CD4-positive, alpha-beta T cell treated with Interleukin-10 for 1 hour (primary cell): ENCODE data around the gene TCAP.
"Not testable (repeated sequence)": the region's sequence is repeated elsewhere in the genome, so short reads cannot be mapped to it uniquely, and the experiment has no call there.

Experiments
- DNase-seq: peaks from one replicate; pipeline ENCODE4 v3.0.0-alpha.2; 2020

Gene TCAP

GRCh38 chr17:39684369-39685192 is 19.4 kb downstream of the TCAP start:
- no peak for DNase-seq

DNA sequence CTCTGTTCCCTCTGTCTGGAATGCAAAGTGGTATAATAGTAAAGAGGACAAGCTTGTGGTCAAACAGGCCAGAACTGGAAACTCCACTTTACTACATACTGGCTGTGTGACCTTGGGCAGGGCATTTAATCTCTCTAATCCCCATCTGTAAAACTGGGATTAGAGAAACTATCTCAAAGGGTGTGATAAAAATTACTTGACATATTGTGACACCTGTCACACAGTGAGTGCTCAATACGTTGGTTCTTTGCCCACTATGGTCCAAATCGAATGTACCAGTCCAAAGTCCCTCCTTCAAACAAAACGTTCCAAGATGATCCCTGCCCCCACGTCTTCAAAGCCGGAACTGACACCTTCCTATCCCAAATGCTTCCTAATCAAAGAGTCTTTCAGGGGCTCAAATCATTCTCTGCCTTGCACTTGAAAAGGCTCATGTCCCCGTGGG is 22.0 kb downstream of the TCAP start:
- no peak for DNase-seq

GRCh38 chr17:39687546-39688474 is 22.7 kb downstream of the TCAP start, which contains the start of gene PGAP3:
Gene PGAP3 (minus strand): TSS chr17:39688057. CDS start chr17:39688014, 43 bp downstream.
- peak; percentile 87 for DNase-seq

- no peak for DNase-seq
These were observed 23.3 kb downstream of the TCAP start for GRCh38 chr17:39688475-39688835.

DNA sequence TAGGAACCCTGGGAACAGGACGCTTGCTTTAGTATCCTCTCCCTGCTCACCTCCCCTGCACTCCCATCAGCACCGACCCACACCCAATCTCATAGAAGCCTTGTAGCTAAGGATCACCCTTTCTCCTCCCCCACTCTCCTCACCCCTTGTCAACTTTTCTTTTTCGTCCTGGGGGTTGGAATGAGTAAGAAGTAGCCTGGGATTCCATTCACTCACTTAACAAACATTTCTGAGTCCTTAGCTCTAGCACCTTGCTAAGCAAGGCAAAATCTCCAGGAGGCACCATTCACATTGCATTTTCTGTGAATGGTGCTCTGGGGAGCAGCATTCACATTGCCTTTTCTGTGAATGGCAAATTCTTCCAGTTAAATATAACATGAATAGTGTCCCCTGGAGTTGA is 23.8 kb downstream of the TCAP start:
- no peak for DNase-seq

- no peak for DNase-seq
These were observed 29.4 kb downstream of the TCAP start for GRCh38 chr17:39694593-39694992.

DNA sequence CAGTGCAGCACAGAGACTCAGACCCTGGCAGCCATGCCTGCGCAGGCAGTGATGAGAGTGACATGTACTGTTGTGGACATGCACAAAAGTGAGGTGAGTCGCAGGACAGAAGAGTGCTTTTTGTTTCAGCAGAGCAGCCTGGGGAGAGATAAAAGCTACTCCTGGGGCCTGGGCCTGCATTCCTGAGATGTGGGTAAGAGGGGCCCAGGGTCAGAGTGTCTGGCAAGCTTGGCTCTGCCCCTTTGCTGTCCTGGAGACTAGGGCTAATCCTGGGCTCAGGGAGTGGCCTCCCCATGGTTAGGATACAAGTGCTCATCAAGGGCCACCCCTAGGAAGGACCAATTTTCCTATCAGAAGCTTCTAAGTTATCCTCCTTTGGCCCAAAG is 29.9 kb downstream of the TCAP start:
- no peak for DNase-seq

- no peak for DNase-seq
These were observed 31.6 kb downstream of the TCAP start for GRCh38 chr17:39696731-39697130.

- DNase-seq = no peak
These were observed 32.8 kb downstream of the TCAP start for GRCh38 chr17:39697961-39698360.

DNA sequence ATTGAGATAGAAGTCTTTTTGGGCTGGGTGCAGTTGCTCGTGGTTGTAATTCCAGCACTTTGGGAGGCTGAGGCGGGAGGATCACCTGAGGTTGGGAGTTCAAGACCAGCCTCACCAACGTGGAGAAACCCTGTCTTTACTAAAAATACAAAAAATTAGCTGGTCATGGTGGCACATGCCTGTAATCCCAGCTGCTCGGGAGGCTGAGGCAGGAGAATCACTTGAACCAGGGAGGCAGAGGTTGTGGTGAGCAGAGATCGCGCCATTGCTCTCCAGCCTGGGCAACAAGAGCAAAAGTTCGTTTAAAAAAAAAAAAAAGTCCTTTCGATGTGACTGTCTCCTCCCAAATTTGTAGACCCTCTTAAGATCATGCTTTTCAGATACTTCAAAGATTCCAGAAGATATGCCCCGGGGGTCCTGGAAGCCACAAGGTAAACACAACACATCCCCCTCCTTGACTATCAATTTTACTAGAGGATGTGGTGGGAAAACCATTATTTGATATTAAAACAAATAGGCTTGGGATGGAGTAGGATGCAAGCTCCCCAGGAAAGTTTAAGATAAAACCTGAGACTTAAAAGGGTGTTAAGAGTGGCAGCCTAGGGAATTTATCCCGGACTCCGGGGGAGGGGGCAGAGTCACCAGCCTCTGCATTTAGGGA is 34.1 kb downstream of the TCAP start:
- not testable (repeated sequence) for DNase-seq

GRCh38 chr17:39699818-39700147 is 34.6 kb downstream of the TCAP start, which contains the start of gene ERBB2:
Gene ERBB2 (plus strand): TSS chr17:39700064. CDS start chr17:39700239, 175 bp downstream.
- no peak for DNase-seq

DNA sequence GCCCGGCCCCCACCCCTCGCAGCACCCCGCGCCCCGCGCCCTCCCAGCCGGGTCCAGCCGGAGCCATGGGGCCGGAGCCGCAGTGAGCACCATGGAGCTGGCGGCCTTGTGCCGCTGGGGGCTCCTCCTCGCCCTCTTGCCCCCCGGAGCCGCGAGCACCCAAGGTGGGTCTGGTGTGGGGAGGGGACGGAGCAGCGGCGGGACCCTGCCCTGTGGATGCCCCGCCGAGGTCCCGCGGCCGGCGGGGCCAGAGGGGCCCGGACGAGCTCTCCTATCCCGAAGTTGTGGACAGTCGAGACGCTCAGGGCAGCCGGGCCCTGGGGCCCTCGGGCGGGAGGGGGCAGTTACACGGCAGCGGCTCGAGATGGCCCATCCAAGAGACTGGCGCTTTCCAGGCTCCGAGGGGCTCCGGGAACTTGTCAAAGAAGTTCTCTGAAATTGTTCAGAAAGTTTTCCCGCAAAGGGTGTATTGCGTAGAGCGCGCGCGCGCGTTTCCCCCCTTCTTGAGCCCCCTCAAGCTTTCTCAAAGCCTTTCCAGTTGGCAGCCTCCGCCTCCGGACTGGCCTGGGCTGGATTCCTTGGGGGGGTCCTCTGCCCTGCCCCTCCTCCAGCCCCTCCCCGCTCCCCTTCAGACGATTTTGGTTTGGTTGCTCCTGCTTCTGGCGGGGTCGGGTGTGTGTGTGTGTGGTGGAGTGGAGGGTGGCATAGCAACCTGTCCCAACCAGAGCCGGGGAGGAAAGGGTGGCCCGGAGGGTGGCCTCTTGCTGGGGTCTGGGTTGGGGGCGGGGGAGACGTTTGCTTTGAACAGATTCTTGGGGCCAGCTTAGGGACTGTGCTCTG is 35.2 kb downstream of the TCAP start:
- DNase-seq = no peak

DNA sequence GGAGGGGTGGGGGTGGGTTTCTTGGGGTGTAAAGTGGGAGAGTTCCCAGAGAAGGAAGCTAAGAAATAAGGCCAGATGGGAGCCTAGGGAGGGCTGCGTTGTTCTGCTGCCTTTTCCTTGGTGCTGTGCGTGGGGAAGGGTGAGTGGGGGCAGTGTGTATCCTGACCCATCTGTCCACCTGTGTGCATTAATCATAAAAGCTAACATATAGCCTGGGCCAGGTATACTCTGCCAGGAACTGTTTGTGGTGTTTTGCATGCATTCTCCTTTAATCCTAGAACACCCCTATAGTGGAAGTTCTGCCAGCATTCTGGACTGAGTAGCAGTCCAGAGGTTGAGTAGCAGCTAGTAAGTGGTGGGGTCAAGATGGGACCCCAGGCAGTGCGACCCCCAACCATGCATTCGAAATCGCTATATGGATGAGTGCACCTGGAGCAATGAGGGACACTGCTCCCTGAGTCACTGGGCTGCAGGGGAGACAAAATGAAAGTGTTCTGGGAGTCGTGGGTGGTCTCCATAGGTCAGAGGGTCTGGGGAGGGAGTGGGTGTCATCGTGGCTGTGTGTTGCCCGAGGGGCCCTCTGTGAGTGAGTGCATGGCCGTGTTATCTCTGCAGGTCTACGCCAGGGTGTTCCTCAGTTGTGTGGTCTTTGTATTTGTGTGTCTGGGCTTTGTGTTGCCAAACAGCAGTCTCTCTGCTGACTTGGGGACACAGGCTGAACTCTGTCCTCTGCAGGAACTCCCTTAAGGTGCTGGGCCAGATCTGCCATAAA is 36.0 kb downstream of the TCAP start:
- DNase-seq = no peak

GRCh38 chr17:39701784-39702422 is 36.8 kb downstream of the TCAP start:
- no peak for DNase-seq

DNA sequence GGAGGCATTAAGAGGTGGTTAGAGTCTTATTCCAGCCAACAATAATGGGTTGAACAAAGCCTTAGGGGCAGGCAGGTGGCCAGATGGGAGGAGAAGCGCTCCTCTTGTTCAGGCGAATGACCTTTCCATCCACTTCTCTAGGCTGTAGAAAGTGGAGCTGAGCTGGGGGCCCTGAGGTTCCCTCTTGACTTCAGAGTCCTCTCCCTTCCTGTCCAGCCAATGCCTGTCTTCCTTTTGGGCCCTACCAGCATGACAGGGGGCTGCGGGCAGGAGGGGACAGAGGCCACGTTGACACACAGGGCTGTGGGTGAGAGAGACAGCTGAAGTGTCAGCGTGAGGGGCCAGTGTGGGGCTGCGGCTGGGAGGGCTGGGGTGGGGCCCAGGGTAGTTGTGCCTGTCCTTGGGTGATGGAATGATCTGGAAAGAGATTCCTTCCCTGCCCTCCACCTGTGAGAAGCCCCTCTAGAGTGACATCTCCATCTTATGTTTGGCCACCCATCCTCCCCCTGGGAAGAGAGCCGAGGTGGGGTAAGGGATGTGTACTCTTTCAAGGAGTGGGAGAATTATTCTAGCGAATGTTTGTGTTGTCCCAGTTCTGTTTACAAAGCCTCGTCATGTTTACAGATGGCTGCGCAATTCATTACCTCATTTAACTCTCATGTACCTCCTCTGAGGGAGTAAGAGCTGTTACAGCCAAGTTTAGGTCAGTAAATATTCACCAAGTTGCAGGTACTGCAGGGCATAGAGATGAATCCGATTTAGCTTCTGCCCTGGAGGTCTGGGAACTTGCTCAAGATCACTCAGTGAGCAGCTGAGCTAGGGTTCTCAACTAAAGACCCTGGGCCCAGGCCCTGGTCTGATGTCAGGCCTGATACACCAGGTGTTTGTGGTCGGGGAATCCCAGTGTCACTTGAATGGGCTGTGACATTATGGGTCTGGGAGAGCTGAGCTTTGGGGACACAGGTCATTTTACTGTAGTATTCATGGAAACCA is 38.0 kb downstream of the TCAP start:
- no peak for DNase-seq

DNA sequence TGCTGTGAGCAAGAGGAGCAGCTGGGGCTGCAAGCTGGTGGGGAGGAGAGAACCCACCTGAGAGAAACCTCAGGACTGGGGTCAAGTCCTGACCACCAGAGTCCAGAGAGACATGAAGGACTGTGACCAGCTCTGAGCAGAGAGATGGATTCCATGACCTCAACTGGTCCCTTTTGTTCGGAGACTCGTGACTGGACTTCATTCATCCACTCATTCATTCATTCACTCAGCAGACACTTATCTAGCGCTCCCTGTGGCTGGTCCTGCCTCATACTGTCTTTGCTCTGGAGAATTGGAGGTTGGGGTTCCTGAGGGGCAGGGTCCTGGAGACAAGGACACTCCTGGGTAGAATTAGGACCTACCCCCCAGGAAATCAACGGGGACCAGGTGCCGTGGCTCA is 38.8 kb downstream of the TCAP start:
- DNase-seq = no peak

DNA sequence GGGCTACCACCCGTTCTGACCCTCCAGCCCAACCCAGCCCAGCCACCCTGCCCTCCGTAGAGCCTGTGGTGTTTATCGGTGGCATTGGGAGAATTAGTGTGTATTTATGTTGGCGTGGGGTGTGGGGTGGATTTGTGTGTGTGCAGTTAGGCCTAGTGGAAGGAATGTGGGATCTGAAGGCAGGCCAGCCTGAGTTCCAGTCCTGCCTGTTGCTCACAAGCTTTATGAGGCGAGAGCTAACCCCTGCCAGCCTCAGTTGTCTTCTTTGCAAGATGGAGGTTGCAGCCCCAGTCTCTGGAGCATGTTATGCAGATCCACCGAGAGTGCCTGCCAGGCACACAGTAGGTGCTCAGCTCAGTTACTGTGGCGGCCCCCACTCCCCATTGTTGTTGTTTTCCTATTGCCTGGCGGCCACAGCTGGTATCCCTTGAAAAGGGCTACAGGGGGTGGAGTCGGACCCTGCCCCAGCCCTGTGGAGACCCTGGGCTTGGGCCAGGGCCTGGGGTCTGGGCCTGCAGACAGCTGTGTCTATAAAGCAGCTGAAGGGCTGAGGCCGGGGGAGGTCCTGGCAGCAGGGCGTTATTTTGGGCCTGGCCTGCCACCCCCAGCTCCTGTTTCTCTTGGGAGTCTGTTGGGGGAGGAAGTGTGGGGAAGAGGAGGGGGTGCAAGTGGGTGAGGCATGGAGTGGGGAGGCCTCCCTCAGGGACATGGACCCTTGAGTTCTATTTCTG is 39.8 kb downstream of the TCAP start:
- DNase-seq = no peak

DNA sequence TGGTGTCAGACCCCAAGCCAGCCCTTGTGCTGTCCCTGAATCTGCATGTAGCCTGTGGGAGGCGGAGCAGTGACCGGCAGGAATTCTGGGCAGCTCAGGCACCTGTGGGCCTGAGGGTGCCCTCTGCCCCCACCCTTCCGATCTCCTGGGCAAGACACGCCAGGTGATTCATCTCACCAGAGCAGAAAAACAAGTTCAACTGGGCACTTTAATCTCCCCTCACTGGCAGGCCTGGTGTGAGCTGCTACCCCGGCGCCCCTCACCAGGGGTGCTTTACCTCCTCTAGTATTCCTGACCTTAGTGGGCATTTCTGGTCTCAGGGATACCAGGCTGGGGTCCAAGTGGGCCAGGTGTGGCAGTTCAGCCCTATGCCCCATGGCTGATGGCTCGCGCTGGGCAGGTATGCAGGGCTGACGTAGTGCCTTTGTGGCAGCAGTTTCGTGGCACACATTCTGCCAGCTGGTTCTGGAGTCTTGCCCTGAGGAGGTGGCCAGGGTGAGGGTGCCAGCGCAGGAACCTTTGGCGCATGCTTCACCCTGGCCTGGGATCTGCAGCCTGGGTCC is 40.7 kb downstream of the TCAP start:
- no peak for DNase-seq

GRCh38 chr17:39706383-39706782 is 41.2 kb downstream of the TCAP start:
- no peak for DNase-seq
